Ectodermal cell (in vitro differentiated cells): ENCODE data around the gene RAET1G.

ENCODE experiments used
- H3K27ac ChIP-seq: 2 replicates; pipeline ENCODE4 v1.7.0; 2013; ENCODE audit warnings: mild to moderate bottlenecking, low read depth, low read length; ENCODE audit not compliant: insufficient read depth, poor library complexity, severe bottlenecking
- H3K27me3 ChIP-seq: 2 replicates; pipeline ENCODE4 v1.7.0; 2013; ENCODE audit warnings: mild to moderate bottlenecking, low read length; ENCODE audit not compliant: insufficient read depth, control insufficient read depth, poor library complexity, severe bottlenecking
- H3K36me3 ChIP-seq: one replicate; pipeline ENCODE4 v1.7.0; 2013; ENCODE audit warnings: low read length; ENCODE audit not compliant: control insufficient read depth, insufficient read depth
- H3K4me1 ChIP-seq: one replicate; pipeline ENCODE4 v1.7.0; 2013; ENCODE audit warnings: low read length; ENCODE audit not compliant: control insufficient read depth, insufficient read depth
- H3K4me3 ChIP-seq: 2 replicates; pipeline ENCODE4 v1.7.0; 2013; ENCODE audit warnings: low read depth, low read length, control low read depth; ENCODE audit not compliant: insufficient read depth
- H3K9me3 ChIP-seq: 2 replicates; pipeline ENCODE4 v1.7.0; 2013; ENCODE audit warnings: mild to moderate bottlenecking, low read length, moderate library complexity; ENCODE audit not compliant: control insufficient read depth
- WGBS, 2 experiments: methylation state at CpG; one replicate each; pipeline ENCODE4 v1.1.7; 2013; ENCODE audit warnings: missing lambda C conversion rate in 2 of 2; 5-methylcytosine and 5-hydroxymethylcytosine counted together

Gene RAET1G

DNA sequence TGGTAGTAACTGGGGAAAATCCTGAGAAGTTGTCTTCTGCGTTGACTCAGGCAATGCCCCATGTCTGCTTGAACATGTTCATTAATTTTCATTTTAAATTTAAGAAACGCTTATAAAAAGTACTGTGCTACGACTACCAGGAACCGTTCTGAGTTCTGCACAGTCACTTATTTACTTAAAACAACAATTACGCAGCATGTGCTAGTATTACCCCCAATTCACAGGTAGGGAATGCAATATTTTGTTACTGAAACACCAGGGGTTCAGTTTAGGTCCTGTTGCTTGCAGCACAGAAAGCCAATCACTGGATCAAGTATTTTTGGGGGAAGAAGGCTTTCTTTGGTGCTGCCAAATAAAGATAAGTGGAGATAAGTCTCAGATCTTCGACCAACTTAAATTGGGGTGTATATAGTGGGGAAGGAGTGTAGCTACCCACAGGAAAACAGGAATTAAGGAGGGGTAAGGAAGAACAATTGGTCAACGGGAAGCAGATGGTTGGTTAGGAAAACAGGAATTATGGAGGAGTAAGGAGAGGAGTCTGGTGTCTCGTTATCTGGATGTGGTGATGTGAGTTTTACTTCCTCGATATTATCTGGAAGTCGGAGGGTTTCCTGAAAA, 53.5 kb downstream of the RAET1G start:
- H3K27ac ChIP-seq = no peak overlapping the region
- no peaks in the 10 kb centered on the region for H3K4me1 ChIP-seq
- H3K9me3 ChIP-seq = no peaks in the 10 kb centered on the region
- no peaks in the 10 kb centered on the region for H3K27me3 ChIP-seq
- H3K4me3 ChIP-seq = no peak overlapping the region
- WGBS, 2 experiments = 93 to 94% methylated on average over 10 of the region's 10 CpGs
- no peaks in the 10 kb centered on the region for H3K36me3 ChIP-seq

DNA sequence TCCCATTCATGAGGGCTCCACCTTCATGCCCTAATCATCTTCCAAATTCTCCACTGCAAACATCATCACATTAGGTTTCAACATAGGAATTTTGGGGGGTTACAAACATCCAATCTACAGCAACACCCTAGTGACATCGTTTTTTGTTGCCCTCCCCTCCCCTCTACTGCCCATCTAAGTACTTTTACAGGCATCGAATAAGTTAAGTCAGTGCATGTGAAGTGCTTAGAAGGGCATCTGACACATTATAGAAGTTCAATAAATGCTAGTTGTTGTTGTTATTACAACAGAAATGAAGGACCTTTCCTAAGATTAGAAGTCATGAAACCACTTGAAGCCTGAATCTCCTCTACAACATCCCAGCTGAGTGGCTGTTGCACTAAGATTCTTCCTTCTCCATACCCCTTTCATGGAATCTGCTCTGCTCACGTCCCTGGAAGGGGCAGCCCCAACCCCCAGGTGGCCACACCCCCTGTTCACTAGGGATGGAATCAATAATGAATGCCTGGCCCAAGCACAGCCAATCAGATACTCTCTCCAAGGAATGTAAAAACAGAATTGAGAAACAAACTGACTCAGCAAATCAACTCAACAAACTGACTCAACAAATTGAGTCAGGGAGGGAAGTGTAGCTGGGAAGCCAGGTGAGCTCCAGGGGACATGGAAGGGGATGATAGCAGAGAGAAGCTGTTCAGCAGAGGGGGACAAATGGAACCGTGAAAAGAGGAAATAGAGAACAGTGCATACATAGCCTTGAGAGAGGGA, 54.9 kb downstream of the RAET1G start:
- Histone ChIP-seq H3K36me3 (no peaks in the 10 kb centered on the region), H3K9me3 (no peaks in the 10 kb centered on the region), H3K27ac (no peak overlapping the region), H3K4me1 (no peaks in the 10 kb centered on the region), H3K4me3 (no peak overlapping the region), H3K27me3 (peaks cover 7% of the 10 kb centered on the region)
- WGBS, 2 experiments = 52 to 61% methylated on average over 3 to 4 of the region's 4 CpGs
